ENCODE measurements around the gene ADCY2.

GRCh38 chr5:7770436-7770835 lies 374.5 kb downstream of the ADCY2 start:
- TF ChIP-seq POLR2AphosphoS5 (IDR thresholded peaks at IDR 0.05; ENCODE audit: low read depth, low read length): no peak
- TF ChIP-seq POLR2A (IDR thresholded peaks at IDR 0.05; ENCODE audit: low read depth, low read length): no peak
- no peak for TF ChIP-seq TAF1 (IDR thresholded peaks at IDR 0.05; ENCODE audit: borderline replicate concordance, low read depth, low read length)

All from GM12892 (cell line).